ENCODE results near the gene RAB11FIP4.

DNA sequence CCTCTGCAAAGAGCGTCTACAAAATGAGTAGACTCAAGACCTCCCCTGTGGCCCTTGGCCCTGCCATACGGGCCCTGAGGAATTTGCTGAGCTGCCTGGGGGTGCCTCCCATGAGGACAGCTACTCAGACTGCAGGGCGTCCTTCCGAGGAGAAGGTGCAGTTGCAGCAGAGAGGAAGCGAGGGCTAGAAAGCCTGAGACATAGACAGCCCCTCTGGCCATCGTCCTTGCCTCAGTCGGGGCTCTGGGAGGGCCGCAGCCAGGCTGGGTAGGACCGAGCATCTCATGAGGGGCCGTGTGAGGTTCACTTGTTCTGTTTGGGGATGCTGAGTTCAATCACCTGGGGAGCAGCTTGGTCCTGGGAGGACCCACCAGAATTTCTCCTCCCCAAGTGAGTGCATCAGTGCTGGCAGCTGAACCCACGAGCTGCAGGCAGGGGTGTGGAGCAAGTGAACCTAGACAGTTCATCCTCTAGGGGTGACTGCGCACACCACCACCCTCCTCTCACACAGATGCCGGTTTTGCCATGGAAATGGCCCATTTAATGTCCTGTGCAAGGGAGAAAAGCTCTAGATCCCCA lies 20.3 kb downstream of the RAB11FIP4 start:
- TF ChIP-seq, protein P1, sequence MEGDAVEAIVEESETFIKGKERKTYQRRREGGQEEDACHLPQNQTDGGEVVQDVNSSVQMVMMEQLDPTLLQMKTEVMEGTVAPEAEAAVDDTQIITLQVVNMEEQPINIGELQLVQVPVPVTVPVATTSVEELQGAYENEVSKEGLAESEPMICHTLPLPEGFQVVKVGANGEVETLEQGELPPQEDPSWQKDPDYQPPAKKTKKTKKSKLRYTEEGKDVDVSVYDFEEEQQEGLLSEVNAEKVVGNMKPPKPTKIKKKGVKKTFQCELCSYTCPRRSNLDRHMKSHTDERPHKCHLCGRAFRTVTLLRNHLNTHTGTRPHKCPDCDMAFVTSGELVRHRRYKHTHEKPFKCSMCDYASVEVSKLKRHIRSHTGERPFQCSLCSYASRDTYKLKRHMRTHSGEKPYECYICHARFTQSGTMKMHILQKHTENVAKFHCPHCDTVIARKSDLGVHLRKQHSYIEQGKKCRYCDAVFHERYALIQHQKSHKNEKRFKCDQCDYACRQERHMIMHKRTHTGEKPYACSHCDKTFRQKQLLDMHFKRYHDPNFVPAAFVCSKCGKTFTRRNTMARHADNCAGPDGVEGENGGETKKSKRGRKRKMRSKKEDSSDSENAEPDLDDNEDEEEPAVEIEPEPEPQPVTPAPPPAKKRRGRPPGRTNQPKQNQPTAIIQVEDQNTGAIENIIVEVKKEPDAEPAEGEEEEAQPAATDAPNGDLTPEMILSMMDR (conservative IDR thresholded peaks at IDR 0.05; ENCODE audit: low read length): no peak
- no peak for TF ChIP-seq EZH2phosphoT487 (IDR thresholded peaks at IDR 0.05; ENCODE audit: borderline replicate concordance)
